IMR-90 (cell line): Measurements from ENCODE around the gene SPAG9.

Source experiments
- BHLHE40 ChIP-seq: fragments of 150-350 bp; IDR thresholded peaks from 2 replicates; pipeline ENCODE4 v1.6.1; 2016; ENCODE audit warnings: mild to moderate bottlenecking, low read depth, low read length
- CTCF ChIP-seq: conservative IDR thresholded peaks from 2 replicates; pipeline ENCODE4 v1.5.1; 2012; ENCODE audit warnings: mild to moderate bottlenecking, low read depth, low read length, improper control_type of control experiment
- ELK1 ChIP-seq: fragments of 150-350 bp; IDR thresholded peaks from 2 replicates; pipeline ENCODE4 v1.6.1; 2016; ENCODE audit warnings: low read depth, mild to moderate bottlenecking, low read length, moderate library complexity, borderline replicate concordance
- MXI1 ChIP-seq: IDR thresholded peaks from 2 replicates; pipeline ENCODE4 v1.6.1; 2012; ENCODE audit warnings: low read depth, mild to moderate bottlenecking, low read length, moderate library complexity, borderline replicate concordance
- POLR2A ChIP-seq: IDR thresholded peaks from 2 replicates; pipeline ENCODE4 v1.6.1; 2012; ENCODE audit warnings: mild to moderate bottlenecking, low read depth, low read length
- RAD21 ChIP-seq: IDR thresholded peaks from 2 replicates; pipeline ENCODE4 v1.6.1; 2012; ENCODE audit warnings: low read length, improper control_type of control experiment
- RCOR1 ChIP-seq: IDR thresholded peaks from 2 replicates; pipeline ENCODE4 v1.6.1; 2012; ENCODE audit warnings: mild to moderate bottlenecking, low read length, improper control_type of control experiment; ENCODE audit not compliant: insufficient replicate concordance

- no peak for TF ChIP-seq MXI1
- no peak for TF ChIP-seq RAD21
- no peak for TF ChIP-seq POLR2A
- TF ChIP-seq RCOR1: no peak
- TF ChIP-seq CTCF: no peak
- TF ChIP-seq BHLHE40: no peak
- no peak for TF ChIP-seq ELK1
Observed at GRCh38 chr17:51012538-51012937, 108.1 kb downstream of the SPAG9 start.
